H1 (cell line): ENCODE results near the gene SOS1. TPM values are rescaled to one million over a fixed set of nuclear protein-coding genes. Genes with fewer than 3 reads are reported as not detected.

Experiments used
- ATF3 ChIP-seq: IDR thresholded peaks from 2 replicates; pipeline ENCODE4 v1.6.1; 2011; ENCODE audit warnings: low read depth, mild to moderate bottlenecking, low read length; ENCODE audit not compliant: insufficient read depth
- CHD7 ChIP-seq: fragments of 300-600 bp; sonication (generic); IDR thresholded peaks from 2 replicates; pipeline ENCODE4 v1.7.1; 2012; ENCODE audit warnings: low read length, moderate library complexity, mild to moderate bottlenecking, inconsistent platforms; ENCODE audit not compliant: insufficient replicate concordance
- EZH2 ChIP-seq: fragments of 200-600 bp; sonication (generic); IDR thresholded peaks from 2 replicates; pipeline ENCODE4 v1.7.1; 2012; ENCODE audit warnings: low read depth, mild to moderate bottlenecking, moderate library complexity, low read length, inconsistent platforms; ENCODE audit not compliant: severe bottlenecking
- GABPA ChIP-seq: IDR thresholded peaks from 2 replicates; pipeline ENCODE4 v1.6.1; 2011; ENCODE audit warnings: mild to moderate bottlenecking, low read length, moderate library complexity, borderline replicate concordance; ENCODE audit not compliant: insufficient read depth
- HDAC6 ChIP-seq: IDR thresholded peaks from one replicate; pipeline ENCODE4 v1.7.1; 2012; ENCODE audit warnings: low read depth, mild to moderate bottlenecking, inconsistent platforms, low read length, moderate library complexity
- KDM4A ChIP-seq: IDR thresholded peaks from one replicate; pipeline ENCODE4 v1.7.1; 2012; ENCODE audit warnings: low read depth, mild to moderate bottlenecking, moderate library complexity, low read length, inconsistent platforms; ENCODE audit not compliant: severe bottlenecking
- POU5F1 ChIP-seq: IDR thresholded peaks from 2 replicates; pipeline ENCODE4 v1.6.1; 2011; ENCODE audit warnings: low read depth, mild to moderate bottlenecking, low read length, moderate library complexity
- RAD21 ChIP-seq, 2 experiments: IDR thresholded peaks in 1 of 2; conservative IDR thresholded peaks in 1 of 2; 2 replicates each; pipeline ENCODE4 v1.6.1; 2011; ENCODE audit warnings: low read depth in 2 of 2, low read length in 2 of 2, improper control_type of control experiment in 1 of 2, inconsistent platforms in 1 of 2, mild to moderate bottlenecking in 1 of 2, moderate library complexity in 1 of 2
- SIX5 ChIP-seq: IDR thresholded peaks from 2 replicates; pipeline ENCODE4 v1.6.1; 2011; ENCODE audit warnings: mild to moderate bottlenecking, low read depth, low read length
- TAF7 ChIP-seq: optimal IDR thresholded peaks from 2 replicates; pipeline ENCODE3; 2011; ENCODE audit warnings: low read depth, mild to moderate bottlenecking, inconsistent platforms, low read length, moderate library complexity, borderline replicate concordance
- YY1 ChIP-seq: IDR thresholded peaks from 2 replicates; pipeline ENCODE4 v1.6.1; 2011; ENCODE audit warnings: low read depth, mild to moderate bottlenecking, low read length
- polyA plus RNA-seq, 7 experiments: library from polyadenylated mRNA; depleted of rRNA in 3 of 7; stranded (reverse) in 5 of 7; unstranded in 2 of 7; fragments of >200 nt in 5 of 7; fragments of 200-250 nt in 2 of 7; gene quantifications; 1 replicate in 5 of 7; 2 replicates in 1 of 7; 4 replicates in 1 of 7; pipeline versions ENCODE4 v1.2.1 to v1.2.3, GENCODE V29; 2011 to 2013; ENCODE audit warnings: missing spikeins in 2 of 7, mixed read lengths in 2 of 7
- total RNA-seq: library from RNA; stranded (reverse); fragmentation: NEBNext Ultra II Directional; extraction: Animal tissue kit (Norgen Biotek cat#: 25700); gene quantifications from 2 replicates; pipeline ENCODE4 v1.2.1, GENCODE V29; 2021

Gene SOS1
- total and polyA plus RNA-seq, 2 of the 8 experiments (the other 6 are each of a cell fraction or from before 2014, with no cell fraction given), result 25.7 to 27.0 TPM

DNA sequence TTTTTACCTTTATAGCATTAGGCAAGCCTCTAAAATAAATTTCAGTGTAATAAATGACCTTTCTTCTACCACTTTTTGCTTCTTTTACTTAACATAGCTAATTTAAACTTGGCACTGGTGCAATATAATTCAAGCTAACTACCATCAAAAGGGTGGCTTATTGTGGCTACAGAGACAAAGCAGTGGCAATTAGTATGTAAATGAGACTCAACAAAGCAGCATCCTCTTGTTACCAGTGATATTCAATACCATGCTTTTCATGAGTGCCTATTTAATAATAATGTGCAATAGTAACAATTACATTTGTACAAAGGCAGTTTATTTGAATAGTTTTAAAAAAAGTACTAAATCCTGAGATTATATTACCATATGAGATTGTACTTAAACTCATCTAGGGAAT, 93.4 kb downstream of the SOS1 start (continued):
- TF ChIP-seq CHD7, result no peak
- no peak for TF ChIP-seq GABPA
- no peak for TF ChIP-seq SIX5
- TF ChIP-seq YY1, result no peak
- no peak for TF ChIP-seq TAF7
- TF ChIP-seq HDAC6, result no peak
- no peak for TF ChIP-seq POU5F1
- TF ChIP-seq ATF3, result no peak
- no peak for TF ChIP-seq EZH2
- no peak for TF ChIP-seq KDM4A
- TF ChIP-seq RAD21 (IDR thresholded peaks at IDR 0.05 in 1 of 2, conservative IDR thresholded peaks at IDR 0.05 in 1 of 2; ENCODE audit: low read depth in 2 of 2, low read length in 2 of 2), result no peak
